Measurements from ENCODE around the gene COL19A1.
"Not testable (repeated sequence)": the region's sequence is repeated elsewhere in the genome, so short reads cannot be mapped to it uniquely, and the experiment has no call there.

Gene COL19A1

DNA sequence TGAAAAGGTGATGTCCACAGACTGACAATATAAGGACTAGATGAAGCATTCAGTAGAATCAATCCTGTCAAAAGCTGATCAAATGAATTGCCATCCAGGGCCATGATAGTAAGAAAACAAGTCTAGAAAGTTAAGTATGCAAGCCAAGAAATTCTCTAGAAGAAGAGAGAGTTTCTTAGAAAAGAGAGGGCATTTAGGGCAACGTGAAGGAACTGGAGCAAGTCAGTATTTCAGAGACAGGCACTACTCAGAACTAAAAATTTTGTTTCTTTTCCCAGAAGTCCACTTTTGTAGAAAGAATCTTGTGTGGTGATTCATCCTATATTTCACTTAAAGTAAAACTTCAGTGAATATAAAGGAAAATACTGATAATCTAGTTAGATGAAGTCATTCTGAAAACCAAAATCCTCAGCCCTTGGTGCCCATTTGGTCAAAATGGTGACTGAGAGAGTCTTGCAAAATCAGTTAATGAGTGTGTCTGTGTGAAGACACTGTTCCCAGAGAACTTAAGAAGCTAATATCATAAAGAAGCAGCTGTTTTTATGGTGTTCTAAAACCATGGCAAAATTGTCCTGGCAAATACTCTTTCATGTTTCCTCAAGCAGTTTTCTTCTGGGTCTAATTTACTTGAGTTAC lies 82.2 kb downstream of the COL19A1 start:
- no peak for DNase-seq
- Histone ChIP-seq H3K27ac (ENCODE audit: insufficient read depth, low read length, poor library complexity, severe bottlenecking) (no peak overlapping the region), H3K4me1 (ENCODE audit: control insufficient read depth, insufficient read depth, low read length, poor library complexity, severe bottlenecking) (no peaks in the 10 kb centered on the region), H3K27me3 (replicated peaks; ENCODE audit: control insufficient read depth, insufficient read depth, low read length, poor library complexity, severe bottlenecking) (no peaks in the 10 kb centered on the region), H3K9me3 (ENCODE audit: control insufficient read depth, low read length) (no peaks in the 10 kb centered on the region), H3K4me3 (ENCODE audit: insufficient read depth, low read depth, low read length, poor library complexity, severe bottlenecking) (no peak overlapping the region), H3K36me3 (ENCODE audit: control insufficient read depth, insufficient read depth, low read length) (no peaks in the 10 kb centered on the region)

DNA sequence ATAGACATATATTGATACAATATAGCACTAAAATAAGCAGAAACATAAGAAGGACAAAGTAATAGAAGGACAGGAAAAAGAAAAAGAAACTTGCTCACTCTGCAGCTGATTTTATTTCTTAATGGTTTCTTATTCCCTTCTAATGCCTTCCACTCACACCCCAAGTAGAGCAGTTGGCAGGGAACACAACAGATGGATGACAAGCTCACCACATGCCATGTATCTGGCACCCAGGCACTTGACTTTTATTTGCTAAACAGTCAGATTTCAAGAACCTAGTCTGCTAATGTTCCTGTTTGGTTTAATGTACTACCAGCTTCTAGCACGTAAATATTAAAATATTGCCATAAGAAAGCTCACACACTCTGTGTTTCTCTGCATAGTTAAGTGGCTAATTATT lies 87.1 kb downstream of the COL19A1 start:
- no peaks in the 10 kb centered on the region for H3K36me3 ChIP-seq (ENCODE audit: control insufficient read depth, insufficient read depth, low read length)
- no peak for DNase-seq
- H3K27me3 ChIP-seq (replicated peaks; ENCODE audit: control insufficient read depth, insufficient read depth, low read length, poor library complexity, severe bottlenecking), result peaks cover 4% of the 10 kb centered on the region

DNA sequence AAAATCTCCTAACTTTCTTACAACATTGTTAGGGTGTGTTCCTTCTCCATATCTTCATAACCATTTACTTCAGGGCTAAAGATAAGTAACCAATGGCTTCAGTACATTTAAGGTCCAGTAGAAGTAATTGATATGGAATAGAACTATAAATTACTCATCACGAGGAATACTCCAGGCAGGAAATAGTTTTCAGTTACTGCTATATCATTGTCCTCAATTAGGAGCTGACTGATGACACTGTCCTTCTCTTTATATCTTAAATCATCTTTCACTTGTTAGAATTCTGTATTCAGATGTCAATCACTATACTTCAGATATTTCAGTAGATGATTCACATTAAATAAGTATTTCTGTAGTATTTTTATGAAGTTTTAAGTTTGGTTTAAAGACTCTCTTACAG lies 88.4 kb downstream of the COL19A1 start:
- peaks cover 4% of the 10 kb centered on the region for H3K27me3 ChIP-seq (replicated peaks; ENCODE audit: control insufficient read depth, insufficient read depth, low read length, poor library complexity, severe bottlenecking)
- no peak overlapping the region for H3K4me3 ChIP-seq (ENCODE audit: insufficient read depth, low read depth, low read length, poor library complexity, severe bottlenecking)
- H3K4me1 ChIP-seq (ENCODE audit: control insufficient read depth, insufficient read depth, low read length, poor library complexity, severe bottlenecking), result no peaks in the 10 kb centered on the region
- no peak for DNase-seq
- H3K36me3 ChIP-seq (ENCODE audit: control insufficient read depth, insufficient read depth, low read length), result no peaks in the 10 kb centered on the region
- H3K9me3 ChIP-seq (ENCODE audit: control insufficient read depth, low read length), result no peaks in the 10 kb centered on the region
- no peak overlapping the region for H3K27ac ChIP-seq (ENCODE audit: insufficient read depth, low read length, poor library complexity, severe bottlenecking)

More for the DNA sequence above, 87.1 kb downstream of the COL19A1 start:
- Histone ChIP-seq H3K9me3 (ENCODE audit: control insufficient read depth, low read length) (no peaks in the 10 kb centered on the region), H3K4me1 (ENCODE audit: control insufficient read depth, insufficient read depth, low read length, poor library complexity, severe bottlenecking) (no peaks in the 10 kb centered on the region), H3K4me3 (ENCODE audit: insufficient read depth, low read depth, low read length, poor library complexity, severe bottlenecking) (no peak overlapping the region), H3K27ac (ENCODE audit: insufficient read depth, low read length, poor library complexity, severe bottlenecking) (no peak overlapping the region)

DNA sequence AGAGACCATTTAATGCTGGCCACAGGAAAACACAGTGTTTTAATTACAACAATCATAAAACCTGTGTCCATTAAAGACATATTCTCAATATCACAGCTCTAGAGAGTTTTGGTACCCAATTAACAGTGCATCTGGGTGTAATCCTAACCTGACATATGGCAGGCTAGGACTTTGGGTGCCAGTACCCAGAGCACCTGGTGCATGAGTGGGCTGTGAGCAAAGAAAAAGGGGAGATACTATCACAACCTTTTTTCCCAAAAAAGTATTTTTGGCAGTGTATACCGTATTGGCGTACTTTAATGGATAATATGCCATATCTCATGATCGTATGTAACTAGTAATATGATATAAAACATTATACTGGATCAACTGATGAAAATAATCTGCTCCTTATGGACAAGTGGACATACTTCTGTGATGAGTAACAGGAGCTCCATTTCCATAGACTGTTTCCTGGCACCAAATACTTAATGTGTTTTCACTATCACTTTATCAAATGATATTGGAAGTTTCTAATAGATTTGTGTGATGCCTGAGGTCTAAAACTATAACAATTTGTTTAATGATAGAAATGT lies 91.7 kb downstream of the COL19A1 start:
- DNase-seq, result no peak
- Histone ChIP-seq H3K4me3 (ENCODE audit: insufficient read depth, low read depth, low read length, poor library complexity, severe bottlenecking) (no peak overlapping the region), H3K4me1 (ENCODE audit: control insufficient read depth, insufficient read depth, low read length, poor library complexity, severe bottlenecking) (no peaks in the 10 kb centered on the region), H3K27ac (ENCODE audit: insufficient read depth, low read length, poor library complexity, severe bottlenecking) (no peak overlapping the region), H3K36me3 (ENCODE audit: control insufficient read depth, insufficient read depth, low read length) (no peaks in the 10 kb centered on the region), H3K27me3 (replicated peaks; ENCODE audit: control insufficient read depth, insufficient read depth, low read length, poor library complexity, severe bottlenecking) (peaks cover 4% of the 10 kb centered on the region), H3K9me3 (ENCODE audit: control insufficient read depth, low read length) (no peaks in the 10 kb centered on the region)

DNA sequence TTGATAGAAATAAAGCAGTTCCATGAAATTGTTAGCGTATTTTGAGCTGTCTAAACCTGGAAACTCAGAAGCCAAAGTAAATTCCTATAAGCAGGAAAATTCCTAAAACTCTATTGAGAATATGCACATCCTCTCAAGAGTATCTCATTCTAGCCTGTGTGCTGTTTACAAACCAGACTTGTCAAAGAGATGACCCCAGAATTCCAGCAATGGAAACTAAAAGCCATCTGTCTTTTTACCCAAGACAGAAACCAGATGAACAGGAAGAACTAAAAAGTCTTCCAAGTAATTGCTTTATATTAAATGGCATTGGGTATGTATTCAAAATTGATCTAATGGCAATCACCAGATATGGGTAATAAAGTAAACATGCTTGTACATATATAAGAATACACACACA lies 92.6 kb downstream of the COL19A1 start:
- H3K4me1 ChIP-seq (ENCODE audit: control insufficient read depth, insufficient read depth, low read length, poor library complexity, severe bottlenecking), result no peaks in the 10 kb centered on the region
- no peak overlapping the region for H3K27ac ChIP-seq (ENCODE audit: insufficient read depth, low read length, poor library complexity, severe bottlenecking)
- no peaks in the 10 kb centered on the region for H3K36me3 ChIP-seq (ENCODE audit: control insufficient read depth, insufficient read depth, low read length)
- DNase-seq, result no peak
- no peaks in the 10 kb centered on the region for H3K9me3 ChIP-seq (ENCODE audit: control insufficient read depth, low read length)
- no peak overlapping the region for H3K4me3 ChIP-seq (ENCODE audit: insufficient read depth, low read depth, low read length, poor library complexity, severe bottlenecking)
- peaks cover 4% of the 10 kb centered on the region for H3K27me3 ChIP-seq (replicated peaks; ENCODE audit: control insufficient read depth, insufficient read depth, low read length, poor library complexity, severe bottlenecking)

DNA sequence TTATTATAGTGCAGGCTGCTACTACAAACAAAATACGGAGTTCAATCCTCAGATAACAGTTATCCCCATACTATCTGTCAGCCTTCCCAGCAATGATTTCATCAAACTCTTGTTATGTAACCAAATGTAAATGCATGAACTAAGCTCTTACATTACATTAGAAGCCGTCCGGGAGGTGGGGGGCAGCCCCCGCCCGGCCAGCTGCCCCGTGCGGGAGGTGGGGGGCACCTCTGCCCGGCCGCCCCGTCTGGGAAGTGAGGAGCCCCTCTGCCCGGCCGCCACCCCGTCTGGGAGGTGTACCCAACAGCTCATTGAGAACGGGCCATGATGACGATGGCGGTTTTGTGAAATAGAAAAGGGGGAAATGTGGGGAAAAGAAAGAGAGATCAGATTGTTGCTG lies 99.6 kb downstream of the COL19A1 start:
- H3K27ac ChIP-seq (ENCODE audit: insufficient read depth, low read length, poor library complexity, severe bottlenecking); H3K36me3 ChIP-seq (ENCODE audit: control insufficient read depth, insufficient read depth, low read length); H3K9me3 ChIP-seq (ENCODE audit: control insufficient read depth, low read length); DNase-seq; H3K4me3 ChIP-seq (ENCODE audit: insufficient read depth, low read depth, low read length, poor library complexity, severe bottlenecking); H3K4me1 ChIP-seq (ENCODE audit: control insufficient read depth, insufficient read depth, low read length, poor library complexity, severe bottlenecking); H3K27me3 ChIP-seq (replicated peaks; ENCODE audit: control insufficient read depth, insufficient read depth, low read length, poor library complexity, severe bottlenecking): not testable (repeated sequence)

DNA sequence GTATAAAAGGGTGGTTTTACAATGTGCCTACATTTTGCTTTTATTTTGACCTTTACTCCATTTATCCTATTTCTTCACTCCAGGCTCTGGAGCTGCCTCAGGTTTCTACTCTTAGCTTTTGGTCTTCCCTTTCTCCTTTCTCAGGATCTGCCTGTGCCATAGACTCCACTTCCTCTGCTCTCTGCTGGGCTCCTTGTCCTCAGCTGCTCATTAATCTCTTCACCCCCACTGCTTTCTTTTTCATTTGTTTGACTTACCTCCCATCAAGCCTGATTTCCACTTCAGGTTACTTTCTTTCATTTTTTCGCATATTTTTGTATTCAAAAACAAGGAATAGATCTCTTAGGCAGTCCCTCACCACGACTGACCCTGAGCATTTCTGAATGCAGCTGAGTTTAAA lies 106.8 kb downstream of the COL19A1 start:
- no peaks in the 10 kb centered on the region for H3K4me1 ChIP-seq (ENCODE audit: control insufficient read depth, insufficient read depth, low read length, poor library complexity, severe bottlenecking)
- no peaks in the 10 kb centered on the region for H3K36me3 ChIP-seq (ENCODE audit: control insufficient read depth, insufficient read depth, low read length)
- H3K9me3 ChIP-seq (ENCODE audit: control insufficient read depth, low read length), result no peaks in the 10 kb centered on the region
- no peak overlapping the region for H3K4me3 ChIP-seq (ENCODE audit: insufficient read depth, low read depth, low read length, poor library complexity, severe bottlenecking)
- H3K27me3 ChIP-seq (replicated peaks; ENCODE audit: control insufficient read depth, insufficient read depth, low read length, poor library complexity, severe bottlenecking), result no peaks in the 10 kb centered on the region
- DNase-seq, result no peak
- no peak overlapping the region for H3K27ac ChIP-seq (ENCODE audit: insufficient read depth, low read length, poor library complexity, severe bottlenecking)

DNA sequence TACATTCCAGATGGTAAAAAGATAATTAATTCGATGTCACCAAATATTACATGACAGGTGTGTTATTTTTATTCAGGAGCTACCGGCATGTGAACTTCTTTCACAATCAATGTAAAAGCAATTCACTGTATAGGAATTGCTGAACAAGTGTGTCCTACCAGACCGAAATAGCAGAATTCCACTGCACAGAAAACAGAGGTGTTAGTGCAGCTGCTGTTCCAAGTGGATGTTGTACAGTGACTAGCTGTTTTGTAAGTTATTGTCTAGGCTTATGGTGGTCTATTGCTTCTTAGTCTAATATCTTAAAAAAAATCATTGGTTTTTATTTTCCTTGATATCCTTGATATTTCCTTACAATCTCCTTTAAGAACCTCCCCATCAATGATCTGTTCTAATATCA lies 107.4 kb downstream of the COL19A1 start:
- Histone ChIP-seq H3K9me3 (ENCODE audit: control insufficient read depth, low read length) (no peaks in the 10 kb centered on the region), H3K27ac (ENCODE audit: insufficient read depth, low read length, poor library complexity, severe bottlenecking) (no peak overlapping the region), H3K4me1 (ENCODE audit: control insufficient read depth, insufficient read depth, low read length, poor library complexity, severe bottlenecking) (no peaks in the 10 kb centered on the region), H3K36me3 (ENCODE audit: control insufficient read depth, insufficient read depth, low read length) (no peaks in the 10 kb centered on the region), H3K4me3 (ENCODE audit: insufficient read depth, low read depth, low read length, poor library complexity, severe bottlenecking) (no peak overlapping the region), H3K27me3 (replicated peaks; ENCODE audit: control insufficient read depth, insufficient read depth, low read length, poor library complexity, severe bottlenecking) (no peaks in the 10 kb centered on the region)
- no peak for DNase-seq

DNA sequence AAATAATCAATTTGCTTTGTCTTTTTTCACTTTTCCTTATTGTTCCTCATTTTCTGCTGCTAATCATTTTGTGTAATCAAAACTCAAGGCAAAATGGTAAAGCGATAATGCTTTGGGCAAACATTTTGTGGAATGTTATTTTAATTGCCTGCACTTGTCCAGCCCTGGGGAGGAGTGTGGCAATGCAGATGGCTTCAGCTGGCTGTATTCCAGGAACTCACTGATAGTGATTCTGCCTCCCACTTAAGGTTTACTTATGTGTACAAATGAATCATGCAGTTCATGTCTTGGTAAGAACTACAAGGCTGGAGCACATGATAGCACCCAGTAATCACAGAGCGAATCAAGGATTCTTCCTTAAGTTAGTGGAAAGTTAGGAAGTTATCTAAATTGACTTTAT lies 107.8 kb downstream of the COL19A1 start:
- Histone ChIP-seq H3K4me1 (ENCODE audit: control insufficient read depth, insufficient read depth, low read length, poor library complexity, severe bottlenecking) (no peaks in the 10 kb centered on the region), H3K27me3 (replicated peaks; ENCODE audit: control insufficient read depth, insufficient read depth, low read length, poor library complexity, severe bottlenecking) (no peaks in the 10 kb centered on the region), H3K9me3 (ENCODE audit: control insufficient read depth, low read length) (no peaks in the 10 kb centered on the region), H3K4me3 (ENCODE audit: insufficient read depth, low read depth, low read length, poor library complexity, severe bottlenecking) (no peak overlapping the region), H3K36me3 (ENCODE audit: control insufficient read depth, insufficient read depth, low read length) (no peaks in the 10 kb centered on the region), H3K27ac (ENCODE audit: insufficient read depth, low read length, poor library complexity, severe bottlenecking) (no peak overlapping the region)
- DNase-seq, result no peak

DNA sequence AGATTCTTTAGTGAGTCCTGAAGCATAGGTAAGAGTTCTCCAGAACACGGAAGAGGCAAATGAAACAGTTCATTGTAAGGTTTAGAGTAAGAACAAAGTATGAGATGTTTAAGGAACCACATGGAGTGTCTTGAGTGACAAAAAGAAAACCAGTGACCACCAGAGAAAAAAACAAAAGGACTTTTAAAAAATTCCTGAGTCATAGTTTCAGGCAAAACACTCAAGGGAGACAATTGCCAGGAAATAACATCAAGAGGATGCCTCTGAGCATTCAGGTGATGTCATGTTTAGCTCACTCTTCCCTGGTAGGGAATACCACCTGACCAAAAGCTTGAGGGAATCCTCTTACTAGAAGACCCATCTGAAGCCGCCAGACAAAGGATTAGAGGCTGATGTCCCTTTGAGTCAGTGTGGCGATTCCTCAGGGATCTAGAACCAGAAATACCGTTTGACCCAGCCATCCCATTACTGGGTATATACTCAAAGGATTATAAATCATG lies 110.3 kb downstream of the COL19A1 start:
- no peaks in the 10 kb centered on the region for H3K9me3 ChIP-seq (ENCODE audit: control insufficient read depth, low read length)
- no peak overlapping the region for H3K4me3 ChIP-seq (ENCODE audit: insufficient read depth, low read depth, low read length, poor library complexity, severe bottlenecking)
- no peaks in the 10 kb centered on the region for H3K27me3 ChIP-seq (replicated peaks; ENCODE audit: control insufficient read depth, insufficient read depth, low read length, poor library complexity, severe bottlenecking)
- no peak for DNase-seq
- no peaks in the 10 kb centered on the region for H3K4me1 ChIP-seq (ENCODE audit: control insufficient read depth, insufficient read depth, low read length, poor library complexity, severe bottlenecking)
- no peak overlapping the region for H3K27ac ChIP-seq (ENCODE audit: insufficient read depth, low read length, poor library complexity, severe bottlenecking)
- H3K36me3 ChIP-seq (ENCODE audit: control insufficient read depth, insufficient read depth, low read length), result no peaks in the 10 kb centered on the region
